Fibroblast of villous mesenchyme (primary cell): Measurements from ENCODE around the gene CDH13. TPM values are rescaled to one million over a fixed set of nuclear protein-coding genes. Genes with fewer than 3 reads are reported as not detected.
A peak's percentile ranks its signal among the peaks of the same experiment; 100 is the strongest.

Experiments
- DNase-seq: peaks from one replicate; pipeline ENCODE4 v3.0.0-alpha.2; 2010; ENCODE audit warnings: low read depth
- H3K4me3 ChIP-seq: 2 replicates; pipeline ENCODE4 v1.5.1; 2011; ENCODE audit warnings: low read depth, mild to moderate bottlenecking, low read length
- CTCF ChIP-seq: IDR thresholded peaks from 2 replicates; pipeline ENCODE4 v1.5.1; 2012; ENCODE audit warnings: low read depth, mild to moderate bottlenecking, low read length; ENCODE audit not compliant: insufficient read depth
- total RNA-seq: library from RNA; depleted of rRNA; stranded (reverse); fragments of >200 nt; gene quantifications from 2 replicates; pipeline ENCODE4 v1.2.3, GENCODE V29; 2012

CDH13 gene
- total RNA-seq, 1 donor: 47.5 TPM

GRCh38 chr16:82605076-82605475 is 21.7 kb upstream of the CDH13 start:
- no peak overlapping the region for H3K4me3 ChIP-seq
- no peak for TF ChIP-seq CTCF
- no peak for DNase-seq

GRCh38 chr16:82605863-82606620 is 20.7 kb upstream of the CDH13 start:
- no peak for TF ChIP-seq CTCF
- no peak for DNase-seq
- no peak overlapping the region for H3K4me3 ChIP-seq

DNA sequence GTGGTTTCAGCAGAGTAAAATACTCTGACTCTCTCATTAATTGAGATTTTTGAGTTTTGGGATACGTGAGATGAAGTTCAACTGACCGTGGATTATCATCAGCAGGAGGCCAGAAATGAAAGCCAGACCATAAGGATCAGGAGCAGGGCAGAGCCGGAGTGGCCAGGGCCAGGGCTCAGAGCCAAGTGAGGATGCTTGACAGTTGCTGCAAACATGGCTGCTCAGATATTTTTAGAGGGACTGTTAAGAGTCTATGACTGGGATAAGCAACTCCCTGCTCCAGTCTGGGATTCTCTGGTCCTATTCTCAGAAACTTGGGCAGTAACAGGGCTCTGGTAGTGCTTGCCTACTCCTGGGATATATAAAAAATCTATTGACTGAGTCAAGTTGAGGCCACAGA is 17.6 kb upstream of the CDH13 start:
- no peak for TF ChIP-seq CTCF
- H3K4me3 ChIP-seq: no peak overlapping the region
- DNase-seq: no peak

- no peak for TF ChIP-seq CTCF
- no peak overlapping the region for H3K4me3 ChIP-seq
- DNase-seq: no peak
Observed at GRCh38 chr16:82612263-82612662, 14.5 kb upstream of the CDH13 start.

DNA sequence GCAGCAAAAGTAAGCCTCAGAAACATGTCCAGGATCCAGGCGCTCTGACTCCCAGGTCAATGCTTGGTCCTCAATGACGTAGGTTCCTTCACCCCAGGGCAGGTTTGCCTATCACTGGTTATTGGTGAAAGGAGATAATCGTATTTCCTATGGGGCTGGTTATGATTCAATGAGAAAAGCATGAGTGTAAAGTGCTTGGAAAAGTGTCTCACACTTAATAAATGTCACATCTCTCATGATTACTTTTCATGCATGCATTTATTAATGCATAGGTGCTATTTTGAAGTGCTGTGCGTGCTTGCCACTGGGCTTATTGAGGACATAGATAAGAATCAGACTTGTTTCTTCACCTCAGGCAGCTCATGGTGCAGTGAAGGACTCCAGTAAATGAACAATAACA is 10.4 kb upstream of the CDH13 start:
- no peak overlapping the region for H3K4me3 ChIP-seq
- no peak for DNase-seq
- no peak for TF ChIP-seq CTCF

- no peak for DNase-seq
- TF ChIP-seq CTCF: peak; percentile 20
- H3K4me3 ChIP-seq: no peak overlapping the region
Observed at GRCh38 chr16:82621781-82622180, 5.0 kb upstream of the CDH13 start.

DNA sequence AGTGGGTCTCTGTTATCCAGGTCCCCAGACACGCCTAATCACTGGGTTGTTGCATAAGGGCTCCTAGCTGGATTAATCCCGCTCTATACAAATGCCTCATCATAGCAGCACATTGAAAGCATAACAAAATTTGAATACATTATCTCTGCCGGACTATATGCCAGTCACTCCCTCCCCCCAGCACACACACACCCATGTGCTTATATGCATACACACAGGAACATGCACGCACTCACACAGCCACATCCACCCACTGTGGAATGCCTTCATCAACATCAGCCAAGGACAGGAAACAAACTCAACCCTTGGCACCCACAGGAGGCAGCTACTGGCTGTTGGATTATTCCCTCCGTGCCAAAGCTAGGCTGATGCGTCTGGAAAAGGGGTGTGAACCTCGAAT is 3.5 kb upstream of the CDH13 start:
- no peak for DNase-seq
- no peak overlapping the region for H3K4me3 ChIP-seq
- no peak for TF ChIP-seq CTCF
